ENCODE measurements around the gene LRP5. TPM values are rescaled to one million over a fixed set of nuclear protein-coding genes. Genes with fewer than 3 reads are reported as not detected.

LRP5 gene
- total RNA-seq, 2 donors from 2014 or later, result 34.6 to 60.9 TPM

GRCh38 chr11:68302670-68303069, 9.7 kb upstream of the LRP5 start:
- no peaks in the 10 kb centered on the region for H3K27me3 ChIP-seq
- no peak for TF ChIP-seq CTCF (IDR thresholded peaks at IDR 0.05)
- H3K9me3 ChIP-seq, result no peaks in the 10 kb centered on the region
- no peak overlapping the region for H3K27ac ChIP-seq
- H3K4me3 ChIP-seq, result no peak overlapping the region
- DNase-seq (ENCODE audit: low spot score), result no peak
- H3K4me1 ChIP-seq, result peaks cover 0 to 15% of the 10 kb centered on the region in 2 donors
- H3K36me3 ChIP-seq, result no peaks in the 10 kb centered on the region

- Histone ChIP-seq H3K36me3 (no peaks in the 10 kb centered on the region), H3K27ac (no peak overlapping the region), H3K4me3 (no peak overlapping the region), H3K4me1 (peaks cover 0 to 15% of the 10 kb centered on the region in 2 donors), H3K9me3 (no peaks in the 10 kb centered on the region), H3K27me3 (no peaks in the 10 kb centered on the region)
- no peak for TF ChIP-seq CTCF (IDR thresholded peaks at IDR 0.05)
- DNase-seq (ENCODE audit: low spot score), result no peak
Measured at GRCh38 chr11:68303083-68303482, 9.3 kb upstream of the LRP5 start.

GRCh38 chr11:68303982-68304780, 8.2 kb upstream of the LRP5 start:
- no peaks in the 10 kb centered on the region for H3K9me3 ChIP-seq
- DNase-seq (ENCODE audit: low spot score), result no peak
- H3K4me3 ChIP-seq, result no peak overlapping the region

GRCh38 chr11:68306636-68307035, 5.8 kb upstream of the LRP5 start:
- no peak overlapping the region for H3K4me3 ChIP-seq
- H3K4me1 ChIP-seq, result peaks cover 0 to 7% of the 10 kb centered on the region in 2 donors
- H3K27me3 ChIP-seq, result no peaks in the 10 kb centered on the region
- no peak for TF ChIP-seq CTCF (IDR thresholded peaks at IDR 0.05)
- no peaks in the 10 kb centered on the region for H3K9me3 ChIP-seq
- no peaks in the 10 kb centered on the region for H3K36me3 ChIP-seq
- DNase-seq (ENCODE audit: low spot score), result no peak
- no peak overlapping the region for H3K27ac ChIP-seq

More at GRCh38 chr11:68303982-68304780, 8.2 kb upstream of the LRP5 start:
- no peak overlapping the region for H3K27ac ChIP-seq
- no peaks in the 10 kb centered on the region for H3K27me3 ChIP-seq
- peaks cover 0 to 7% of the 10 kb centered on the region in 2 donors for H3K4me1 ChIP-seq
- TF ChIP-seq CTCF (IDR thresholded peaks at IDR 0.05), result no peak
- H3K36me3 ChIP-seq, result no peaks in the 10 kb centered on the region

- Histone ChIP-seq H3K36me3 (no peaks in the 10 kb centered on the region), H3K27me3 (no peaks in the 10 kb centered on the region), H3K9me3 (no peaks in the 10 kb centered on the region), H3K27ac (peak overlapping the region; percentile 78 to 79), H3K4me1 (peaks cover 0 to 7% of the 10 kb centered on the region in 2 donors), H3K4me3 (no peak overlapping the region)
- TF ChIP-seq CTCF (IDR thresholded peaks at IDR 0.05), result no peak
- DNase-seq (ENCODE audit: low spot score), result no peak
Measured at GRCh38 chr11:68308068-68308467, 4.3 kb upstream of the LRP5 start.

Measured in right atrium auricular region (tissue), 2 donors.